Breast epithelium (tissue), 3 donors: ENCODE results near the gene MAU2.

ENCODE experiments used
- CTCF ChIP-seq, 3 donors: fragments of 450-650 bp; IDR thresholded peaks; one replicate each; pipeline ENCODE4 v1.5.1; 2016 to 2017; ENCODE audit warnings: antibody characterized with exemption in 3 of 3, mild to moderate bottlenecking in 3 of 3, moderate library complexity in 3 of 3
- POLR2A ChIP-seq: fragments of 450-650 bp; IDR thresholded peaks from one replicate; pipeline ENCODE4 v1.6.1; 2016; ENCODE audit warnings: antibody characterized with exemption, mild to moderate bottlenecking, moderate library complexity
- POLR2AphosphoS5 ChIP-seq, 3 donors: sonication (generic); formaldehyde crosslinking; IDR thresholded peaks; one replicate each; pipeline ENCODE4 v1.6.1; 2017; ENCODE audit warnings: antibody characterized with exemption in 3 of 3

DNA sequence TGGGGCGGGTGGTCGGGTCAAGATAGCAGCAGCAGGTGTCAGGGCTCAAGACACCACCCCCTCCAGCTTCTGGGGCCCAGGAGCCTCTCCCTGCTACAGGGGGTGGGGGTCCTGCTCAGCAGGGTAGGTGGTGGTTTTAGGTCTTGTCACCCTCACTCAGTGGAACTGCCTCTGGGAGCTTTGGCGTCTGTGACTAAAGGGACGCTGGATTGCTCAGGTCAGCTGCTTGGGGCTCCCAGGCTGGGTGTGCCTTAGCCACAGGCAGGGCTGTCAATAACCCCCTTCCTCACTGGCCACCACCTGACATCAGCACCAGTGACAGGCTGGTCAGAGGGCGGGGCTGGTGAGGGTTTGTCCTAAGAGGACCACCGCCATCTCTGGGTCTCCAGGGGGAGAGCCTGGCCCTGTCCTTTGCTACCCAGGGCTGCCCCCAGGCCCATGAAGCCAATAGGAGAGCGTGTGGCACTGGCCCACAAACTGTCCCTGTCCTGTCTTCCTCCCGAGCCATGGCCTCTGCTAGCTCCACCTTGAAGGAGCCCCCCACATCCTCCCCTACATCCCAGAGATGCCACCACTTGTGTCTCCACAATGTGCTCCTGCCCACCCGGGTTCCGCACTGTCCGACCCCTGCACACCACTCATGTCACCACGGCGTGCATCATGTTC lies 36.4 kb downstream of the MAU2 start:
- TF ChIP-seq CTCF (IDR thresholded peaks at IDR 0.05) (no peak), POLR2AphosphoS5 (IDR thresholded peaks at IDR 0.05) (no peak), POLR2A (no peak)
